ENCODE data around the gene TMPRSS5. TPM values are rescaled to one million over a fixed set of nuclear protein-coding genes. Genes with fewer than 3 reads are reported as not detected.

TMPRSS5 gene
- total RNA-seq, 2 donors from 2014 or later, result 2.0 TPM; not detected in 1

- no peaks in the 10 kb centered on the region for H3K36me3 ChIP-seq
- no peak for DNase-seq (ENCODE audit: low spot score)
- peaks cover 0 to 5% of the 10 kb centered on the region in 2 donors for H3K4me1 ChIP-seq (ENCODE audit: control insufficient read depth in 1 of 2, low read depth in 2 of 2)
- H3K9me3 ChIP-seq, result no peaks in the 10 kb centered on the region
- no peak overlapping the region for H3K4me3 ChIP-seq
- H3K27me3 ChIP-seq (replicated peaks; ENCODE audit: insufficient read depth), result no peaks in the 10 kb centered on the region
- no peak for ATAC-seq (ENCODE audit: insufficient number of reproducible peaks, low FRiP score, low read depth)
- no peak overlapping the region for H3K27ac ChIP-seq
- TF ChIP-seq CTCF (IDR thresholded peaks at IDR 0.05), result no peak
These were observed 63.0 kb downstream of the TMPRSS5 start for GRCh38 chr11:113643006-113643585.

GRCh38 chr11:113642090-113642489, 64.0 kb downstream of the TMPRSS5 start:
- no peak overlapping the region for H3K4me3 ChIP-seq
- ATAC-seq (ENCODE audit: insufficient number of reproducible peaks, low FRiP score, low read depth), result no peak
- H3K4me1 ChIP-seq (ENCODE audit: control insufficient read depth in 1 of 2, low read depth in 2 of 2), result peaks cover 0 to 5% of the 10 kb centered on the region in 2 donors
- no peaks in the 10 kb centered on the region for H3K27me3 ChIP-seq (replicated peaks; ENCODE audit: insufficient read depth)
- no peaks in the 10 kb centered on the region for H3K9me3 ChIP-seq
- no peaks in the 10 kb centered on the region for H3K36me3 ChIP-seq
- H3K27ac ChIP-seq, result no peak overlapping the region
- no peak for DNase-seq (ENCODE audit: low spot score)
- no peak for TF ChIP-seq CTCF (IDR thresholded peaks at IDR 0.05)

GRCh38 chr11:113638376-113638775, 67.7 kb downstream of the TMPRSS5 start:
- no peaks in the 10 kb centered on the region for H3K36me3 ChIP-seq
- no peak for DNase-seq (ENCODE audit: low spot score)
- H3K9me3 ChIP-seq, result no peaks in the 10 kb centered on the region
- no peak for TF ChIP-seq CTCF (IDR thresholded peaks at IDR 0.05)
- H3K4me3 ChIP-seq, result no peak overlapping the region
- no peak overlapping the region for H3K27ac ChIP-seq
- no peak for ATAC-seq (ENCODE audit: insufficient number of reproducible peaks, low FRiP score, low read depth)
- no peaks in the 10 kb centered on the region for H3K27me3 ChIP-seq (replicated peaks; ENCODE audit: insufficient read depth)
- peaks cover 0 to 11% of the 10 kb centered on the region in 2 donors for H3K4me1 ChIP-seq (ENCODE audit: control insufficient read depth in 1 of 2, low read depth in 2 of 2)

- H3K27ac ChIP-seq, result no peak overlapping the region
- H3K36me3 ChIP-seq, result no peaks in the 10 kb centered on the region
- no peaks in the 10 kb centered on the region for H3K27me3 ChIP-seq (replicated peaks; ENCODE audit: insufficient read depth)
- ATAC-seq (ENCODE audit: insufficient number of reproducible peaks, low FRiP score, low read depth) (no peak), DNase-seq (ENCODE audit: low spot score) (no peak)
- no peaks in the 10 kb centered on the region for H3K9me3 ChIP-seq
- no peak overlapping the region for H3K4me3 ChIP-seq
- TF ChIP-seq CTCF (IDR thresholded peaks at IDR 0.05), result no peak
- peaks cover 2 to 15% of the 10 kb centered on the region in 2 donors for H3K4me1 ChIP-seq (ENCODE audit: control insufficient read depth in 1 of 2, low read depth in 2 of 2)
These were observed 68.5 kb downstream of the TMPRSS5 start for GRCh38 chr11:113637636-113638035.

Other genes starting within 250 kb of the TMPRSS5 start
- not detected for gene DRD2, start 230.9 kb downstream of the TMPRSS5 start, total RNA-seq
- 10 to 100 TPM in 1 of 2 donors, 1 to 10 TPM in 1; 5.3 to 18.7 TPM for gene ZW10, start 67.4 kb upstream of the TMPRSS5 start, total RNA-seq
- gene CLDN25, start 73.5 kb upstream of the TMPRSS5 start, total RNA-seq, result not detected
- gene USP28, start 169.3 kb upstream of the TMPRSS5 start, total RNA-seq, result 10 to 100 TPM; 16.7 to 42.2 TPM
- not detected for gene HTR3B, start 198.5 kb upstream of the TMPRSS5 start, total RNA-seq

Data from thoracic aorta (tissue), 2 donors.